HL-60 (cell line): ENCODE results near the gene SMIM1.

Source experiments
- POLR2AphosphoS5 ChIP-seq: IDR thresholded peaks from 2 replicates; pipeline ENCODE4 v1.6.1; 2012; ENCODE audit warnings: low read depth
- SPI1 ChIP-seq: IDR thresholded peaks from 2 replicates; pipeline ENCODE4 v1.6.1; 2012; ENCODE audit warnings: low read depth, mild to moderate bottlenecking, borderline replicate concordance
- TF ChIP-seq, protein P1 (sequence below): IDR thresholded peaks from one replicate; pipeline ENCODE4 v1.5.1; 2011; ENCODE audit warnings: low read length, control low read depth, inconsistent platforms; ENCODE audit not compliant: insufficient read depth

DNA sequence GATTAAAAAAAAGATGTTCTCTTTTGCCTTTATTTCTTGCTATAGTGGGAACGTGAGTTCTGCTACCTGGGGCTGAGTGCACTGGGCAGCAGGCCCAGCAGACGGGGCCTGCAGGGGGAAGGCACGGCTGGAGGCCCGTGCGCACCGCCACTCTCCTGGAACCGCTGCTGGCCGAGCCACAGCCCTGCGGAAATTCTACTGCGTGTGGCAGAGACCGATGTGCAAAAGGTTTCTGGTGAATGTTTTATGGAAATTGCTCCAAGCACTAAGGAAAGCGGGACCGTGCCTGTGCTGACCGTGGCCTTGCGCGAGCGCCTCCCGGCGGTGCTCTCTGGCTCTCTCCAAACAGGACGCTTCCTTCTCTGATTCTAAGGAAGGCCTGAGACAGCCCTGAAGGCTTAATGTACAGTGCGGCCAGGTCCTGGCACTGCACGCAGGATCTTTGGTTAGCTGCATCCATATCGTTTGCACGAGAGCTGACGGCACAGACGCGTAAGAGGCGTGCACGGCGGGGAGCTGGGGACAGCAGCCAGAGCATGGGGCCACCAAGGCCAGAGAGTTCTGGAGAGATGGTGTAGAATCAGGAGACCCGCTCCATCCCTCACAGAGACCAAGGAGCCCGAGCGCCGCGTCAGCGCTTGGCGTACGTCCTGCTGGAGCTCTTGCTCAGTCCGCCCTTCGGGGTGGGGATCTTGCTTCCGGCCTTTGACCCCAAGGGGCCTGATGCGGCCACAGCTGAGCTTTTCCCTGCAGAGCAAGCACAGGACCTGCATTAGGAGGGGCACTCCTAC lies 42.4 kb downstream of the SMIM1 start:
- TF ChIP-seq, protein P1, sequence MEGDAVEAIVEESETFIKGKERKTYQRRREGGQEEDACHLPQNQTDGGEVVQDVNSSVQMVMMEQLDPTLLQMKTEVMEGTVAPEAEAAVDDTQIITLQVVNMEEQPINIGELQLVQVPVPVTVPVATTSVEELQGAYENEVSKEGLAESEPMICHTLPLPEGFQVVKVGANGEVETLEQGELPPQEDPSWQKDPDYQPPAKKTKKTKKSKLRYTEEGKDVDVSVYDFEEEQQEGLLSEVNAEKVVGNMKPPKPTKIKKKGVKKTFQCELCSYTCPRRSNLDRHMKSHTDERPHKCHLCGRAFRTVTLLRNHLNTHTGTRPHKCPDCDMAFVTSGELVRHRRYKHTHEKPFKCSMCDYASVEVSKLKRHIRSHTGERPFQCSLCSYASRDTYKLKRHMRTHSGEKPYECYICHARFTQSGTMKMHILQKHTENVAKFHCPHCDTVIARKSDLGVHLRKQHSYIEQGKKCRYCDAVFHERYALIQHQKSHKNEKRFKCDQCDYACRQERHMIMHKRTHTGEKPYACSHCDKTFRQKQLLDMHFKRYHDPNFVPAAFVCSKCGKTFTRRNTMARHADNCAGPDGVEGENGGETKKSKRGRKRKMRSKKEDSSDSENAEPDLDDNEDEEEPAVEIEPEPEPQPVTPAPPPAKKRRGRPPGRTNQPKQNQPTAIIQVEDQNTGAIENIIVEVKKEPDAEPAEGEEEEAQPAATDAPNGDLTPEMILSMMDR = no peak
- TF ChIP-seq SPI1 (no peak), POLR2AphosphoS5 (no peak)
